Measurements from ENCODE around the gene FAAP100.

The FAAP100 gene

GRCh38 chr17:81580481-81580880, 28.3 kb upstream of the FAAP100 start:
- TF ChIP-seq ZNF274 (IDR thresholded peaks at IDR 0.05; ENCODE audit: low read depth, low read length) = no peak
- no peak overlapping the region for H3K4me3 ChIP-seq (ENCODE audit: low read length)

GRCh38 chr17:81579821-81580321, 27.7 kb upstream of the FAAP100 start:
- no peak for TF ChIP-seq ZNF274 (IDR thresholded peaks at IDR 0.05; ENCODE audit: low read depth, low read length)
- no peak overlapping the region for H3K4me3 ChIP-seq (ENCODE audit: low read length)

GRCh38 chr17:81579298-81579697, 27.1 kb upstream of the FAAP100 start:
- no peak for TF ChIP-seq ZNF274 (IDR thresholded peaks at IDR 0.05; ENCODE audit: low read depth, low read length)
- H3K4me3 ChIP-seq (ENCODE audit: low read length) = no peak overlapping the region

GRCh38 chr17:81578561-81579225, 26.5 kb upstream of the FAAP100 start:
- TF ChIP-seq ZNF274 (IDR thresholded peaks at IDR 0.05; ENCODE audit: low read depth, low read length) = no peak
- H3K4me3 ChIP-seq (ENCODE audit: low read length) = no peak overlapping the region

GRCh38 chr17:81578038-81578441, 25.9 kb upstream of the FAAP100 start:
- TF ChIP-seq ZNF274 (IDR thresholded peaks at IDR 0.05; ENCODE audit: low read depth, low read length) = no peak
- H3K4me3 ChIP-seq (ENCODE audit: low read length) = no peak overlapping the region

- TF ChIP-seq ZNF274 (IDR thresholded peaks at IDR 0.05; ENCODE audit: low read depth, low read length) = no peak
- H3K4me3 ChIP-seq (ENCODE audit: low read length) = no peak overlapping the region
Measured at GRCh38 chr17:81577278-81578000, 25.3 kb upstream of the FAAP100 start.

- no peak overlapping the region for H3K4me3 ChIP-seq (ENCODE audit: low read length)
- no peak for TF ChIP-seq ZNF274 (IDR thresholded peaks at IDR 0.05; ENCODE audit: low read depth, low read length)
Measured at GRCh38 chr17:81576621-81577277, 24.6 kb upstream of the FAAP100 start.

GRCh38 chr17:81575836-81576235, 23.7 kb upstream of the FAAP100 start:
- H3K4me3 ChIP-seq (ENCODE audit: low read length) = no peak overlapping the region
- no peak for TF ChIP-seq ZNF274 (IDR thresholded peaks at IDR 0.05; ENCODE audit: low read depth, low read length)

GRCh38 chr17:81574643-81574956, 22.4 kb upstream of the FAAP100 start:
- TF ChIP-seq ZNF274 (IDR thresholded peaks at IDR 0.05; ENCODE audit: low read depth, low read length) = no peak
- H3K4me3 ChIP-seq (ENCODE audit: low read length) = no peak overlapping the region

- H3K4me3 ChIP-seq (ENCODE audit: low read length) = no peak overlapping the region
- no peak for TF ChIP-seq ZNF274 (IDR thresholded peaks at IDR 0.05; ENCODE audit: low read depth, low read length)
Measured at GRCh38 chr17:81573794-81574642, 21.9 kb upstream of the FAAP100 start.

- H3K4me3 ChIP-seq (ENCODE audit: low read length) = no peak overlapping the region
- no peak for TF ChIP-seq ZNF274 (IDR thresholded peaks at IDR 0.05; ENCODE audit: low read depth, low read length)
Measured at GRCh38 chr17:81572563-81573168, 20.5 kb upstream of the FAAP100 start.

GRCh38 chr17:81570964-81571363, 18.8 kb upstream of the FAAP100 start:
- H3K4me3 ChIP-seq (ENCODE audit: low read length) = no peak overlapping the region

GRCh38 chr17:81569986-81570514, 17.9 kb upstream of the FAAP100 start:
- no peak for TF ChIP-seq ZNF274 (IDR thresholded peaks at IDR 0.05; ENCODE audit: low read depth, low read length)
- H3K4me3 ChIP-seq (ENCODE audit: low read length) = no peak overlapping the region

More at GRCh38 chr17:81570964-81571363, 18.8 kb upstream of the FAAP100 start:
- TF ChIP-seq ZNF274 (IDR thresholded peaks at IDR 0.05; ENCODE audit: low read depth, low read length) = no peak

Measured in GM08714 (cell line).